Activated B cell treated with CpG ODN at 0.5 μM for 24 hours (primary cell): ENCODE measurements around the gene KCNQ1. TPM values are rescaled to one million over a fixed set of nuclear protein-coding genes. Genes with fewer than 3 reads are reported as not detected.

Experiments
- ATAC-seq: fragments of 200-7000 bp; cut with Tn5 transposase; one replicate; pipeline ENCODE4 v1.10.0; 2021; ENCODE audit warnings: low read depth, mild to moderate bottlenecking, moderate library complexity
- CTCF ChIA-PET: fragments of 350-600 bp; sonication (Branson Sonifier 250); formaldehyde crosslinking; loops from one replicate; lab custom pipeline; 2021; ENCODE audit warnings: antibody characterized with exemption; lab: Charles Lee
- POLR2A ChIA-PET: fragments of 350-600 bp; sonication (Branson Sonifier 250); formaldehyde crosslinking; loops from one replicate; lab custom pipeline; 2021; ENCODE audit warnings: antibody characterized with exemption; lab: Charles Lee
- DNase-seq: peaks from one replicate; pipeline ENCODE4 v3.0.0; 2022
- H3K27ac Mint-ChIP-seq: one replicate; pipeline ENCODE4 v1.8.0; 2020; ENCODE audit warnings: mixed read lengths
- H3K27me3 Mint-ChIP-seq: one replicate; pipeline ENCODE4 v1.8.0; 2021; ENCODE audit warnings: mixed read lengths
- H3K36me3 Mint-ChIP-seq: one replicate; pipeline ENCODE4 v1.8.0; 2021; ENCODE audit warnings: low read depth, mixed read lengths
- H3K4me1 Mint-ChIP-seq: one replicate; pipeline ENCODE4 v1.8.0; 2021; ENCODE audit warnings: mixed read lengths
- H3K4me3 Mint-ChIP-seq: one replicate; pipeline ENCODE4 v1.8.0; 2020; ENCODE audit warnings: mild to moderate bottlenecking, mixed read lengths
- H3K9me3 Mint-ChIP-seq: one replicate; pipeline ENCODE4 v1.8.0; 2020; ENCODE audit warnings: mixed read lengths
- CTCF ChIP-seq: fragments of 200-600 bp; IDR thresholded peaks from one replicate; pipeline ENCODE4 v1.8.0; 2022; ENCODE audit warnings: antibody characterized with exemption, mild to moderate bottlenecking
- intact Hi-C: fragments of 100-400 bp; cut with micrococcal nuclease; formaldehyde crosslinking; loops from one replicate; pipeline ENCODE4 v1.15.1; 2024
- total RNA-seq: library from RNA; stranded (reverse); gene quantifications from 2 replicates; pipeline ENCODE4 v1.2.3, GENCODE V29; 2022

The KCNQ1 gene
- total RNA-seq, 1 donor from 2014 or later: 6.5 TPM

GRCh38 chr11:2718817-2719438 is 274.1 kb downstream of the KCNQ1 start:
- no peaks in the 10 kb centered on the region for H3K27me3 Mint-ChIP-seq
- intact Hi-C loops: no loop called here
- no peak for DNase-seq
- TF ChIP-seq CTCF: no peak
- ChIA-PET POLR2A (no interaction called here), CTCF (no interaction called here)
- ATAC-seq: no peak
- H3K27ac Mint-ChIP-seq: no peak overlapping the region
- H3K4me3 Mint-ChIP-seq: no peak overlapping the region
- peaks cover 8% of the 10 kb centered on the region for H3K36me3 Mint-ChIP-seq
- no peaks in the 10 kb centered on the region for H3K4me1 Mint-ChIP-seq
- no peaks in the 10 kb centered on the region for H3K9me3 Mint-ChIP-seq

DNA sequence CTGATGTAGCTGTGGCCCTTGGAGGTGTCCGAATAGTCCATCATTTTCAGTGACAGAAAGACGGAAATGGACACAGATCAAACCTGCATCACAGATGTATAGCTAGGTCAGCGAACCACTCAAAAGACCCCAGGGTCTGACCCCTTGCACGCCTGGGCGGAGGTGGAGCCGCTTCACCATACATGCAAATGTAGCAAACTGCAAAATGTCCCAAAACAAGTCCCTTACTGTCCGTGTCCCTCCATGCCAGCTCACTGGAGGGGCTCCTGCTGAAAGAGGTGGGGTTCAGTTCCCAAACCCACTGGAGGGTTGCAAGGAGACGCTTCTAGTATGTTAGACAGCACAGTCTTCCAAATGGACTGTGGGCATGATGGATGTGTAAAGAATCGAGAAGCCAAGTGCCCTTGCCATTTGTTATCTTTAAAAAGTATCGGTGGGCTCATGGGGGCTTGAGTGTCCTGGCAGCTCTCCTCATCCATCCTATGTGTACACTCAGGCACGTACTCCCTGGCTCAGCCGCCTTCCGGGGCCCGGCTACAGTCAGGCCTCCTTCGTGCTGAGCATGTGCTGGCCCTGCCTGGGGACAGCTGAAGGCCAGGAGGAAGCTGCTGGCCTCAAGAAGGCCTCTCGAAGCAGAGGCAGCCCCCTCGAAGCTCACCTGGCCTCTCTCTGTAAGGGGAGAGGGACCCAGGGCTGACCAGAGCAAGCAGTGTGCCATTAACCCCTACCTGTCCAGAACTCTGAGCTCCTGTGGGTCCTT is 275.2 kb downstream of the KCNQ1 start:
- Mint-ChIP-seq H3K27ac (no peak overlapping the region), H3K4me3 (no peak overlapping the region), H3K36me3 (peaks cover 3% of the 10 kb centered on the region), H3K27me3 (no peaks in the 10 kb centered on the region), H3K4me1 (no peaks in the 10 kb centered on the region), H3K9me3 (no peaks in the 10 kb centered on the region)
- CTCF ChIA-PET: no interaction called here
- intact Hi-C loops: no loop called here
- ATAC-seq: no peak
- TF ChIP-seq CTCF: no peak
- POLR2A ChIA-PET: no interaction called here
- DNase-seq: no peak

- no peak for DNase-seq
- no peak overlapping the region for H3K4me3 Mint-ChIP-seq
- no peaks in the 10 kb centered on the region for H3K9me3 Mint-ChIP-seq
- intact Hi-C loops: no loop called here
- no peak overlapping the region for H3K27ac Mint-ChIP-seq
- H3K36me3 Mint-ChIP-seq: peaks cover 3% of the 10 kb centered on the region
- TF ChIP-seq CTCF: no peak
- ChIA-PET CTCF (no interaction called here), POLR2A (no interaction called here)
- no peaks in the 10 kb centered on the region for H3K4me1 Mint-ChIP-seq
- H3K27me3 Mint-ChIP-seq: no peaks in the 10 kb centered on the region
- ATAC-seq: no peak
Measured at GRCh38 chr11:2721210-2721916, 276.6 kb downstream of the KCNQ1 start.

GRCh38 chr11:2722955-2723354 is 278.1 kb downstream of the KCNQ1 start:
- Mint-ChIP-seq H3K27me3 (no peaks in the 10 kb centered on the region), H3K9me3 (no peaks in the 10 kb centered on the region), H3K4me1 (no peaks in the 10 kb centered on the region), H3K4me3 (no peak overlapping the region), H3K27ac (no peak overlapping the region), H3K36me3 (peaks cover 4% of the 10 kb centered on the region)
- ATAC-seq (no peak), DNase-seq (no peak)
- intact Hi-C loops: no loop called here
- no peak for TF ChIP-seq CTCF
- ChIA-PET POLR2A (no interaction called here), CTCF (no interaction called here)

GRCh38 chr11:2724104-2724503 is 279.3 kb downstream of the KCNQ1 start:
- no peak for ATAC-seq
- CTCF ChIA-PET: no interaction called here
- no peak overlapping the region for H3K4me3 Mint-ChIP-seq
- no peaks in the 10 kb centered on the region for H3K4me1 Mint-ChIP-seq
- H3K27ac Mint-ChIP-seq: no peak overlapping the region
- no peaks in the 10 kb centered on the region for H3K27me3 Mint-ChIP-seq
- DNase-seq: no peak
- H3K36me3 Mint-ChIP-seq: peaks cover 2% of the 10 kb centered on the region
- no peak for TF ChIP-seq CTCF
- POLR2A ChIA-PET: no interaction called here
- intact Hi-C loops: no loop called here
- no peaks in the 10 kb centered on the region for H3K9me3 Mint-ChIP-seq
